ENCODE measurements around the gene SLC25A47.
"Not testable (repeated sequence)": the region's sequence is repeated elsewhere in the genome, so short reads cannot be mapped to it uniquely, and the experiment has no call there.

SLC25A47 gene

DNA sequence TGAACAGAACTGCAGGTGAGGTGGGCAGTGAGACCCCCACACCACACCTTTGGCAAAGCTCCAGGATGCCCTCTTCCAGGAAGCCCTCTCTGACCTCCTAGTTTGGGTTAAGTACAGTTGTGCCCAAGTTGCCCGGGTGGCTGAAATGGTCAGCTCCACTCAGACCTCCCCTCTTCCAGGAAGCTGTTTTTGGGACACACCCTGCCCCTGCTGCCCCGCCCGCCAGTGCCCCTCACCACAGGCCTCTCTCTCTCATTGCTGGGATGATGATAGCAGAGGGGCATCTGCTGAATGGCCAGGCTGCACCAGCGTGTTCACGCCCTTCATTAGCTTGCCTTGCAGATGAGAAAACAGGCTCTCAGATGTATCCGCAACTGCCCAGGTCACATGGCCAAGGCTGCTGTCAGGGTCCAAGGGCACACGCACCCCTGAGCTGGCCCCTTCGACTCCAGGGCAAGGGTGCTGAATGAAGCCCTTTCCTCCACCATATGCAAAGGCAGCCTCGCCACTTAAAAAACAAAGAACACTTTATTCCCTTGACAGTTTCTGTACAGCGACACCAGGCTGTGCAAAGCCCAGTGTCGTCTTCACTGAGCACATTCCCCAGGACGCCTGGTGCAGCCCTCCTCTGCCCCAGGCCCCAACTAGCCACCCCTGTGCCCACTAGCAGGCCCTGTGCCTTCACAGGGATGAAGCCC is 32.4 kb upstream of the SLC25A47 start:
- no peak for DNase-seq

DNA sequence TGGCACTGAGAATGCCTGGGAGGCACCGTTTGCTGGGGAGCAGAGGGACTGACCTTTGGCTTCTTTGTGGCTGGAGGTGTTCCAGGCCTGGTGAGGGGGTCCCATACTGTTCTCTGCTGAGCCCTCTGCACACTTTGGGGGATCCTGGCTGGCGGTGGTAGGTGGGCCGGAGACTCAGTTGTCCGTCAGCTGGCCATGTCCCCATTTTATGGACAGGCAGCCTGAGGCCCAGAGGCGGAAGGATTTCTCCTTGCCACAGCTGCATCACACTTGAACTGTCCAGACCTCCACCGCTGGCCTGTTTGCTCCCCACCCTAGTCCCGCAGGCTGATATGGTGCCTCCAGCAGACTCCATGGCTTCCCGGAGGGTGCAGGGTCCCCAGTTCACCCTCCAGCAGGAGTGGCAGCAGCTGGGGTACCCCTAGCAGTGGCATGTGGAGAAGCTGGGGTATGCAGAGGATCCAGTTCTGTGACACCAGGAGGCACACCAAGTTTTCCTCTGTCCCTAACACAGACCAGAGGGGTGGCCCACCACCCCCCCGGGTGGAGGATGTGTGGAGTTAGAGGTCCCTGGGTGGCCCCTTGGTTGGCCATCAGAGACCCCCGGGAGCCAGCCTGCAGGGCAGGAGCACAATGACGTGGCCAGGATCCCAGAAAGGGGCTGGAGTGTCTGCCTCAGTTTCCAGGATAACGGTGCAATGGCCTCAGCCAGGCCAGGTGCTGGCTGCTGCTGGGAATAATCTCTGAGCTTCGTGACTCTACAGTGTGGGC is 31.6 kb upstream of the SLC25A47 start:
- no peak for DNase-seq

DNA sequence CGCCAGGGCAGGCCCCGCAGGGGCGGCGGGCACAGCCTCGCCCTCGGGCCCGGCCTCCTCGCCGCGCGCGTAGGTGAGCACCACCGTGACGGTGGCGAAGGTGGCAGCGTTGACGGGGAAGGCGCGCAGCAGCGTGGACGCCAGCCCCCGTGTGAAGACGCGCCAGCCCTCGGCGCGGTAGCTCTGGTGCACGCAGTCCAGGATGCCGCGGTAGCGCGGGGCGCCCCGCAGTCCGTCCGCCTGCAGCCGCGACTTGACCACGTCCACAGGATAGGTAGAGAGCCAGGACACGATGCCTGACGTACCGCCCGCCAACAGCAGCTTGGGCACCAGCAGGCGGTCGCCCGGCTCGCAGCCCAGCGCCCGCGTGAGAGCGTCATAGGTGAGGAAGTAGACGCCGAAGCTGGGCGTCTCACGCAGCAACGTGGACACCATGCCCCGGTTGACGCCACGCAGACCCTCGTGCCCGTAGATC is 30.8 kb upstream of the SLC25A47 start:
- DNase-seq: no peak

DNA sequence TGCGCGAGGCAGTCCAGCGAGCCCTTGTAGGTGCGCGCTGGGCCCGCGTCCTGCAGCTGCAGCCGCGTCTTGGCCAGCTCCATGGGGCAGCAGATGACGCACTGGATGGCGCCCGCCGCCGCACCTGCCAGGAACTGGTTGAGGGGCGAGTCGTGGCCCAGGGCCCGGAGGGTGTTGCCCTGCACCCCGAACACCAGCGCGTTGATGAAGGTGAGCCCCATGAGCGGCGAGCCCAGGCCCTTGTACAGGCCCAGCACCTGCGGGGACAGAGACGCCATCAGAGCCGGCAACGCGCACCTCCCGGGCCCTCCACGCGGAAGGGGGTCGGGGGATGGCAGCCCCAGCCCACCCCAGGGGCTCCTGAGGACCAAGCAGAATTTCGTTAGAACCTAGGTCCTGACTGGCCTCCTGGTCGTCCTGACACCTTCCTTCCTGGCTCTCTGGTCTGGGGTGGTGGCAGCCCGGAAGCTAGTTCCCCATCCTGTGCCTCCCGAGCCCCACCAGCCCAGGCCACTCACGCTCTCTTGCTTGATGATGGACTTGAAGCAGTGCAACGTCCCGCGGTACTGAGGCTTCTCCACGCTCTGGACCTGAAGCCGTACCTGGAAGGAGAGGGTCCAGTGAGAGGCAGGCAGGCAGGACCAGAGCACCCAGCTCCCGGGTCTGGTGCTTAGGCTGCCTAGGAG is 30.2 kb upstream of the SLC25A47 start:
- DNase-seq: no peak

DNA sequence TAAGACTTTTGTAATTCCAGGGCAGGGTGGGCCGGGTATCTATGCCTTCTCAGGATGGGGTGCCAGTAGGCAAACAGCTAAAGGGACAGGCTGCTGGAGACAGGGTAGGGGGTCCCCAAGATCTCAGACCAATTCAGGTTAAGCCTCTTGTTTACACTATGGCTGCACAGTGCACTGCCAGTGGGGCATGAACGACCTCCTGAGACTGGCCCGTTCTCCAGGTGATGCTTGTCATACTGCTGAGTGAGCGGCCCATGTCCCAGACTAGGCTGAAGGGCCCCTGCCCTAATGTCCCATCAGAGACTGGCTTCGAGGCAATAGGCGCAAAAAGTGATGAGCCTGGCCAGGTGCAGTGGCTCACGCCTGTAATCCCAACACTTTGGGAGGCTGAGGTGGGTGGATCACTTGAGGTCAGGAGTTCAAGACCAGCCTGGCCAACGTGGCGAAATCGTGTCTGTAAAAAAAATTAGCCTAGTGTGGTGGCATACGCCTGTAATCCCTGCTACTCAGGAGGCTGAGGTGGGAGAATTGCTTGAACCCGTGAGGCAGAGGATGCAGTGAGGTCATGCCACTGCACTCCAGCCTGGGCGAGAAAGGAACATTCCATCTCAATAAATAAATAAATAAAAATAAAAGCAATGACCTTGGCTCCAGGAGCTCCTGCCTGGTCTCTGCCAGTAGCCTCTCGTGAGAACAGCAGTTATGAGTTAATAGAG is 29.5 kb upstream of the SLC25A47 start:
- DNase-seq: no peak

DNA sequence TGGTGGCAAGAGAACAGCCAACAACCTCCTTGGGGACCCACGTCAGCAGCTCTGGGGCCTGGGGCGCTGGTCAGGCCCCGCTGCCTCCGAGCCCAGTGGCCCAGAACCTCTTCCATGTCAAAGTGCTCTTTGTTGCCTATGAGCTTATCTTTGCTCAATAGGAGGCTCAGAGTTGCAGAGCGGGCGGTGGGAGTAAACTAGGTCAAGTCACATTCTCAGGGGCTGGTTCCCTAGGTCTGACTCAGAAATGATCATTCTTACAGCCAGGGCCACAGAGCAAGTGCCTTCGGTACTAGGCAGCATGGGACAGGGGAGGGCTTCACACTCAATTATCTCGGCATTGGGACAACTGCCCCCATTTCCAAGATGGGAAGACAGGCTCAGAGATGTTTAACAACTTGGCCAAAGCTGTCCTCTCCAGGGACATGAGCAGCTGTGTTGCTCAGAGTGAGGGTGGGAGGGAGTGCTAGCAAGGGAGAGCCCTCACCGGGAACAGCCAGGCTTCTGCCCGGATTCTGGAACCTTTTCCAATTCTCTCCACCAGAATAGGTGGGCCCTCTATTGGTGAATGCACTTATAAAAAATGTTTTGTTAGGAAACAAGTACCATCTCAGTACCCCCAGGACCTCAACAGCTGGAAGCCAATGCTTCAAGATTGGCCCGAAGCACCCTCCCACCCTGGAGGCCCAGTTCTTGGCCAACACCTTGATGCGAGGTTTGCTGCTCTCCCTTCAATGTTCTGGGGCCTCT is 28.8 kb upstream of the SLC25A47 start:
- DNase-seq: no peak

DNA sequence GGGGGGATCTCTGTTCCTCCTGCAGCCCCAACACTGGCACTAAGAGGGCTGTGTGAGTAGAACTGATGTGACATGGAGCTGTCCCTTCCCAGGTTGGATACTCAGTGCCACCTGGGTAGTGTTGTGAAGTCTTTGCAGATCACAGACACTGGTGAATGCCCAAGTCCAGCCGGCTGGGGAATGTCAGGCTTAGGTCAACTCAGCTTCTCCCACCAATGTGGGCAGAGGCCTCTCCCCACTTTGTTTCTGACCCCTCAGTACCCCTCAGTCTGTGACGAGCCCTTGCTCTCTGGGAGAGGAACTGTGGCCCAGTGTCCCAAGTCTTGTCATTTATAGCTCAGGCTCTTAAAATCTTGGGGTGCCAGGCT is 28.2 kb upstream of the SLC25A47 start:
- no peak for DNase-seq

DNA sequence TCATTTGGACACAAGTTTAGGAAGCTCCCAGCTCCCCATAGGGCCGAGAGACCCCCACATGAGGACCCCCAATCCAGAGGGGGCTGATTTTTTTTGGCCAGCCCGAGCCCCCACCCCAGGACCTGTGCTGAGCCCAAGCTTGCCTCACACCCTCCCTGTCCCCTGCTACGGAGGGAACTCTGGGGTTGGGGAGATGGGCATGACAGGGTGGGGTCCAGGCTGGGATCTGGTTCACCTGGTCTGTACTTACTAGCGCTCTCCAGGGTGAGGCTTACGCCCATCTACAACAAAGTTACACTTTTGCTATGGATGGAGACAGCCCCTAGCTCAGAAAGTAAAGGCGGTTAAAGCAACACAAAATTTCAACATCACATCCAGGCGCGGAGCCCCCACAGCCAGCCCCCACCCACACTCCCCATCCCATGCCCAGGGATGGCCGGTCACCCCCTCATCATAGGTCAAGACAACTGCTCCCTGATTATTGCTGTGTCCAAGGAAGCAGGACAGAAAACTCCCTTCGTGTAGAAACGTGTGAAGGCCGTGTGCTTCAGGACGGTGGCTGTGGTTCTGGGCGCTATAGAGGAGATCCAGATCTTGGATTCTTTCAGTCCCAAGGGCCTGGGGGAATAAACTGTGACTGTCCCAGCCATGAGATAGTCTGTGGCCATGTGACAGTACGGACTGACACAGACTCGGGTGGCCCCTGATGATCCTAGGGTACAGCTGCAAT is 27.6 kb upstream of the SLC25A47 start:
- no peak for DNase-seq

DNA sequence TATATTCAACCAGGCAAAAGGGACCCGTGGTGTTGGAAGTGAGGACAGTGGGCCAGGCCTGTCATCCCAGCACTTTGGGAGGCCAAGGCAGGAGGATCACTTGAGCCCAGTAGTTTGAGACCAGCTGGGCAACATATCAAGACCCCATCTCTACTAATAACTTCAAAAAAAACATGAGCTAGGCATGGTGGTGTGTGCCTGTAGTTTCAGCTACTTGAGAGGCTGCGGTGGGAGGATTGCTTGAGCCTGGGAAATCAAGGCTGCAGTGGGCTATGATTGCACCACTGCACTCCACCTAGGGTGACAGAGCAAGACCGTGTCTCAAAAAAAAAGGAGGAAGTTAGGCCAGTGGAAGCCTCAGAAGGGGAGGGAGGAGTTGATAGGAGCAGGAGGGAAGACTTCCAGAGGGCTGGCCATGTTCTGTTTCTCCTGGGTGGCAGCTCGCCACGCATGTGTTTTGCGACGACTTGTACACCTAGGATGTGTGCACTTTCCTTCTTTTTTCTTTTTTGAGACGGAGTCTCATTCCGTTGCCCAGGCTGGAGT is 27.0 kb upstream of the SLC25A47 start:
- DNase-seq: no peak

DNA sequence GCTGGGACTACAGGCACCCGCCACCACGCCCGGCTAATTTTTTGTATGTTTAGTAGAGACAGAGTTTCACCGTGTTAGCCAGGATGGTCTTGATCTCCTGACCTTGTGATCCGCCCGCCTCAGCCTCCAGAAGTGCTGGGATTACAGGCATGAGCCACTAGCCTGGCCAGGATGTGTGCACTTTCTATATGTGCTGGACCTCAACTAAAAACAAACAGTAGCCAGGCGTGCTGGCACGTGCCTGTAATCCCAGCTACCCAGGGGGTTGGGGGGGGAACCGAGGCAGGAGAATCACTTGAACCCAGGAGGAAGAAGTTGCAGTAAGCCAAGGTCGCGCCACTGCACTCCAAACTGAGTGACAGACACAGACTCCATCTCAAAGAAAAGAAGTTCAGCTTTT is 26.4 kb upstream of the SLC25A47 start:
- DNase-seq: not testable (repeated sequence)

DNA sequence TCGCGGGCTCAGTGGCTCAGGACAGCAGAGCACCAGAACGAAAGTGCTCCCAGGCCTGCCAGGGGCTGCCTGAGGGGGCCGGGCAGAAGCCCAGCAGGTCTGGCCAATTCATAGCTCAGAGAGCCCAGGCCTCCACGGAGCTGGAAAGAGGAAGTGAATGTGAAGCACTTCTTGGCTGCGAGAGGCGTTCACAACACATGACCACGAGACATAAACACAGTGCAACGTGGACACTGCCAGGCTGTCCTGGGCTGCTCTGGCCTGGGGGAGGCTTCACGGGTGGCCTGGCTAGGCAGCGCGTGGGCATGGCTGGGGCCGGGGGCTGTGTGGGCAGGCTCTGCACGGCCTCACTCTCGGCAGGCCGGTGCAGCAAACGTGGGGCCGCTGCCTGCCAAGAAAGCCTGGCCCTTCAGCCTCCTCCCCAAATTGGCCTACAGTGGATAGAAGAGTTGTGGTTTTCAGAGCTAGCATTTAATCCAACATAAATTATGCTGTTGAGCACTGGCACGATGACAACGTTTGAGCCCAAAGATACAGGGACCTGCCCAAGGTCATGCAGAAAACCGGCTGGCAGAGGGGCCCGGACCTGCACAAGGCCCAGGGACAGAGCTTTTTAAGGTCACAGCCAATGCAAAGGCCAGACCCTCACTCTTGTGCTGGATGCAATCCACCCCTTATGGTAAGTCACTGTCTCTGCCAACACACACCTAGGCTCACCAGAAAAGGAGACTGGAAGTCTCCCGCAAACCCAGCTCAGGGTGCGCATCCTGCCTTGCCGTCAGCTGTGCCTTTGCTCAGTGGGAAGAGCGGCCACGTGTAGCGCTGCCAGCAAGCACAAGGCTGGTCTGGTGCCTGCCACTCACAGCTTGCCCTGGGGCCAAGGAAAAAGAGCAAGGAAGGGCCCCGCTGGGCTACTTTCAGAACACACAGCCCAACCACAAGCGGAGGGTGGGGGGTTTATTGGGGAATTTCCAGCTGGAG is 25.5 kb upstream of the SLC25A47 start:
- no peak for DNase-seq

DNA sequence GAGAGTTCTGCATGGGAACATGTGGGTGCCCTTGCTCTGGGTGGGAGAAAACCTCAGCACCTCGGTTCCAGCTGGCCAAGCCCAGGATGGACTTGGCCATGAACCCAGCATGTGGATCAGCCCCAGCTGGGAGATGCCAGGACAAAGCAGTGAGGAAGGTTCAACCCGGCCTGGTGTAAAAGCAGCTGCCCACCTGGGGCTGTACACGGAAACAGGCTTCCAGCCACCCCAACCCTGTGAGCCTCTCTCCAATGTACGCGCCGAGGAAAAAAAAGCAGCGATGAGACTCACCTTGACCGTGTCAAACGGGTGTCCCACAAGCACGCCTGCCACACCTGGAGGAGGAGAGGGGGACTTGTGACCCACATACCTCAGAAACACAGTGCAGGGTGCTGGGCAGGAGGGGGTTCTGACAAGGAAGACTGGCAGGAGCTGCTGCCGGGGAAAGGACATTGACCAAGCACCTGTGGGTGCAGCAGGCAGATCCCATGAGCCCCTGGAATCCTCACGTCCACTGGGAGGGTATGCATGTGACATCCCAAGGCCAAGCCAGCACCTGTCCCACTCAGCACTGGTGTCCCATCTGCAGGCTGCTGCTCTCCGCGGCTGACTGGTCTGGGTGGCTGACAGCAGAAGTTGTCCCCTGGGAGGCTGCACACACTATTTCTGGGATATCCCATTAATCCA is 24.4 kb upstream of the SLC25A47 start:
- DNase-seq: no peak

DNA sequence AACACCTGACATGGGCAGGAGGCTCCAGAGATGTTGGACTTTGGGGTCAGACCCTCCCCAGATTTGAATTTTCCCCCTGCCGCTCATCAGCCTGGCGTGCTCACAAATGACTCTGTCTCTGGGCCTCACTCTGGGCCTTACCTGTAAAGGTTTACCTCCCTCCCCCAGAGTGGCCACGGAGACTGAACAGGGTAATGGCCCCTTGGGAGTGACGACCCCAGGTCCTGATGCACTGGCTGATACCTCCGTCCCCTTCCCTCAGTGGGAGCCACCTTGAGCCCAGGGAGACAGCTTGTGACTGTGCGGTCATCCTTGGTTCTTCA is 23.9 kb upstream of the SLC25A47 start:
- DNase-seq: no peak

DNA sequence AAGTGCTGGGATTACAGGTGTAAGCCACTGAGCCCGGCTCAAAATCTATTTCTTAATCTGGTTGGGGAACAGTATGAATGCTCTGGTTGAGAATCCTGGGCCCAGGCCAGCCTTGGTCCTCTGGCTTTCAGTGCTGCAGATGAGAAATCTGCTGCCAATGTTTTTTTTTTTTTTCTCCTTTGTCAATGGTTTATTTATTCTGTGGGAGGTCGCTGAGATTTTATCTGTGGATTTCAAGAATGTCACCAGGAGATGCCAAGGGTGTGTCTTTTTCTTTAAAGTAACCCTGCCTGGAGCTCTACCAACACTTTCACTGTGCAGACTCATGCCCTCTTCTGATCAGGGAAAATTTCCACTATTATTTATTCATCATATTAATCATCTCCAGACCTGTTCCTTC is 20.5 kb upstream of the SLC25A47 start:
- no peak for DNase-seq

DNA sequence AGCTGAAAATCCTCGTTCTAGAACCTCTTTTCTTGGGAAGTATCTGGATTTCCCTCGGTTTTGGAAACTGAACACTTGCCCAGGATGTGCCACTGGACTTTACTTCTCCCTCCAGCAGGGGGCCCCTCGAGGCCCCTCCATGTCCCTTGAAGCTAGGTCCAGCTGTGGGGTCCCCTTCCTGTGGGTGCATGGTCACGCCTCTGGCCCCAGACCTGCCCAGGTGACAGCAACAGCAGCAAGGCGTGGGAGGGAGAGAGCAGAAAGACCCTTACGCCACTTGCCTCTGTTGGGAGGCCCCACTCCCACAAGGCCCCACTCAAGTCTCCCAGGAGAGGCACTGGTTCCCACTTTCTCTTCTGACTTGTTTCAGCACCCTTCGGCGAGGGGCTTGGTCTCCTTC is 20.0 kb upstream of the SLC25A47 start:
- DNase-seq: no peak

DNA sequence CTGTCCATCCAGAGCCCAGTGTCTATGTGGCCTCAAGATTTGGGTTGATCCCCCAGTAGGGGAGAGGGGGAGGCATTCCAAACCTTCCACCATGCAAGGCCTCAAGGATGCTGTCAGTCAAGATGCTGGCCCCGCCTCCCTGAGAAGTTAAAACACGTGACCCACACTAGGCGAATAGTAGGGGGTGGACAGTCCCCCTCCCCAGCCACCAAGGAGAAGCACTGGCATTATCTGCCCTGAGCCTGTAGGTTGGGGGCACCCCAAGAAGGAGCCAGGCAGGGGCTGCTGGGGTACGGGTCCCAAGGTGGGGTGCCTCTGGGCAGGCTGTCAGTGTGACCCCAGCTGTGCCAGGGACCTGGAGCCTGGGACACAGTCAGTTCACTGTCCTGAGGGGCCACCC is 19.2 kb upstream of the SLC25A47 start:
- DNase-seq: no peak

DNA sequence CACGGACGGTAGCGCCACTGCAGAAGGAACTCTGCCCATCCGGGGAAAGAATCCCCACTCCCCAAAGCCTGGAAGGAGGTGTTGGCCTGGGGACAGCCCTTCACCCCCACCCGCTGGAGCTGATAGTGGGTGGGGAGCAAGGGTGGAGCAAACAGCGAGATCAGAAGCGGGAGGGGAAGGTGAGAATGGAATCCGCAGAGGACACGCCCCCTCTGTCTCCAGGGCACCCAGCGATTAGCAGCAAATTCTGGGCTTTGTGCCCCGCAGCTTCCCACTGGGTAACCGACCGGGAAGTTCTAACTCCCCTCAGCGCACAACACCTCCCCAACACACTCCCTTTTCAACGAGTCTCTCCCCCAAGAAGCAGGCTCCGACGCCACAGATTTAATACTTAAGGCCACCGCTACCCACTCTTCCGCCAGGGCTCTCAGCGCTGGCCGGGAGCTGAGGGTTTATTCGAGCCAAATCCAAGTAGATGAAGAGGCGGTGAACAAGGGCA is 18.3 kb upstream of the SLC25A47 start:
- peak; percentile 90 for DNase-seq

DNA sequence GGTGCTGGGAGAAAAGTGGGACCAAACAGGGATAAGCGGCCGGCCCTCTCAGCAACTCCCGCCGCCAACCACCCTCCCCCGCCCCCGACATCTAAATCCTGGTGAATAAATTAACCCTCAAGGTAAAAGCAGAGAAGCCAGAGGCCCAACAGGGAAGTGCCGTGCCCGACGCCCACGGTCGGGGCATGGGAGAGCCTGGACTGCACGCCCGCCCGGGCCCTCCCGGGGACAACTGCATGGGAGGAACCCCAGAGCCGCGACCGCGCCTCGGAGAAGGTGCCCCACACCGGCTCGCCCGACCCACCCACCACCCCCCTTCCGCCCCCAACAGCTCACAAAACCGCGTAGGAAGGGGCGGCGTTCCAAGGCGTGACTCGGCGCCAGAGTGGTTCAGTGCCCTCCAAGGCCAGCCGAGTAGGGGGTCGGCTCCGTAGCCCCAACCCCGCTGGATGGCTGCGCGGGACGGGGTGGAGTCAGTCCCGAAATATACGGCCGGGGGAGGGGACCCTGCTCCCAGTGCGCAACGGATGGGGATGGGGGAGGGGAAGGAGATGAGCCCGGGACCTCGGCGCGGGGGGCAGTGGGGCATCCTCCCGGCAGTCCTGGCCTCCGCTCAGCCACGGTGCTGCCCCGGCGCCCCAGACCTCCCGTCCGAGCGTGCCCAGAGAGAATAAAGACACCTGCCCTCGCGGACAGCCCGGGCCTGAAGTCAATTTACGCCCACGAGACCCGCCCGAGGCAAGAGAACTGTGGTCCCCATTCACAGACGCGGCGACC is 17.6 kb upstream of the SLC25A47 start:
- peak; percentile 29 for DNase-seq

Measured in COR-L47 (cell line).